ENCODE results near the gene NUDT8. TPM values are rescaled to one million over a fixed set of nuclear protein-coding genes. Genes with fewer than 3 reads are reported as not detected.

The NUDT8 gene
- total and polyA plus RNA-seq, 12 donors: 1.9 to 40.6 (median 7.6) TPM

GRCh38 chr11:67608486-67608885 lies 21.3 kb downstream of the NUDT8 start:
- H3K9me3 ChIP-seq (replicated peaks in 1 of 3): no peaks in the 10 kb centered on the region
- intact Hi-C loops (cut with DNase I): no loop called here
- TF ChIP-seq CTCF (IDR thresholded peaks at IDR 0.05): no peak
- no peak for TF ChIP-seq POLR2A (IDR thresholded peaks at IDR 0.05)
- H3K4me3 ChIP-seq: no peak overlapping the region
- no peak for DNase-seq
- H3K36me3 ChIP-seq (replicated peaks in 1 of 2): peaks cover 0 to 40% of the 10 kb centered on the region in 2 donors
- no peaks in the 10 kb centered on the region for H3K27me3 ChIP-seq
- peaks cover 13 to 14% of the 10 kb centered on the region in 2 donors for H3K4me1 ChIP-seq (replicated peaks in 1 of 2)
- 91 to 96% (median 93%) methylated on average over 8 of the region's 8 CpGs for WGBS, 4 donors
- H3K27ac ChIP-seq: no peak overlapping the region

- Histone ChIP-seq H3K27me3 (no peaks in the 10 kb centered on the region), H3K9me3 (replicated peaks in 1 of 3) (no peaks in the 10 kb centered on the region), H3K4me1 (replicated peaks in 1 of 2) (peaks cover 13 to 14% of the 10 kb centered on the region in 2 donors), H3K36me3 (replicated peaks in 1 of 2) (peaks cover 0 to 40% of the 10 kb centered on the region in 2 donors), H3K4me3 (peak overlapping the region; percentile 92 to 99 (median 96)), H3K27ac (no peak overlapping the region)
- no peak for TF ChIP-seq CTCF (IDR thresholded peaks at IDR 0.05)
- TF ChIP-seq POLR2A (IDR thresholded peaks at IDR 0.05): no peak
- intact Hi-C loops (cut with DNase I): no loop called here
- no peak for DNase-seq
- WGBS, 4 donors: 48 to 64% (median 50%) methylated on average over 8 to 9 of the region's 9 CpGs
These were observed 22.2 kb downstream of the NUDT8 start for GRCh38 chr11:67607507-67607906.

- H3K4me1 ChIP-seq (replicated peaks in 1 of 2): peaks cover 13 to 14% of the 10 kb centered on the region in 2 donors
- peak; percentile 95 to 98 (median 97) for DNase-seq
- H3K27ac ChIP-seq: peak within 1 kb of the TSS in 4 of 5 donors; percentile 62 to 82 (median 69)
- H3K4me3 ChIP-seq: peak within 1 kb of the TSS; percentile 92 to 99 (median 96)
- intact Hi-C loops (cut with DNase I): no loop called here
- H3K9me3 ChIP-seq (replicated peaks in 1 of 3): no peaks in the 10 kb centered on the region
- no peaks in the 10 kb centered on the region for H3K27me3 ChIP-seq
- WGBS, 4 donors: 0% methylated on average over 17 to 69 of the region's 69 CpGs; no CpG with 5 or more reads in 1 of the 4 donors
- peak; percentile 56 to 70 for TF ChIP-seq POLR2A (IDR thresholded peaks at IDR 0.05)
- TF ChIP-seq CTCF (IDR thresholded peaks at IDR 0.05): peak; percentile 42 to 73 (median 58)
- peaks cover 0 to 33% of the 10 kb centered on the region in 2 donors for H3K36me3 ChIP-seq (replicated peaks in 1 of 2)
These were observed 23.0 kb downstream of the NUDT8 start, which contains the start of gene NDUFV1 for GRCh38 chr11:67606492-67607295. Gene NDUFV1 (plus strand): TSS chr11:67606936. CDS start chr11:67607005, 69 bp downstream.

- Histone ChIP-seq H3K4me3 (peak overlapping the region in 2 of 4 donors; percentile 92 to 94), H3K9me3 (replicated peaks in 1 of 3) (no peaks in the 10 kb centered on the region), H3K36me3 (replicated peaks in 1 of 2) (peaks cover 0 to 26% of the 10 kb centered on the region in 2 donors), H3K27me3 (no peaks in the 10 kb centered on the region), H3K27ac (peak overlapping the region in 2 of 5 donors; percentile 73 to 82), H3K4me1 (replicated peaks in 1 of 2) (peaks cover 13 to 14% of the 10 kb centered on the region in 2 donors)
- WGBS, 4 donors: 32 to 40% (median 35%) methylated on average over 5 to 17 of the region's 17 CpGs
- TF ChIP-seq POLR2A (IDR thresholded peaks at IDR 0.05) (no peak), CTCF (IDR thresholded peaks at IDR 0.05) (no peak)
- peak in 4 of 7 donors; percentile 20 to 63 (median 42) for DNase-seq
- intact Hi-C loops (cut with DNase I): no loop called here
These were observed 23.6 kb downstream of the NUDT8 start for GRCh38 chr11:67606093-67606491.

Measured in adrenal gland (tissue), 12 donors.